ENCODE results near the gene MBD3L3.
"Not testable (repeated sequence)": the region's sequence is repeated elsewhere in the genome, so short reads cannot be mapped to it uniquely, and the experiment has no call there.

GRCh38 chr19:7058576-7058975 lies at the start of gene MBD3L3:
- TF ChIP-seq REST (IDR thresholded peaks at IDR 0.05; ENCODE audit: insufficient read depth in 1 of 2, low read depth in 2 of 2, low read length in 2 of 2); TAF1 (IDR thresholded peaks at IDR 0.05; ENCODE audit: borderline replicate concordance, insufficient read depth, low read length); POLR2AphosphoS5 (IDR thresholded peaks at IDR 0.05; ENCODE audit: low read depth, low read length); SIN3A (IDR thresholded peaks at IDR 0.05; ENCODE audit: borderline replicate concordance, insufficient read depth, low read length); FOXP2 (optimal IDR thresholded peaks at IDR 0.05; ENCODE audit: borderline replicate concordance, extremely low read depth, extremely low read length, insufficient read depth): not testable (repeated sequence)
